HepG2 (cell line): Measurements from ENCODE around the gene FCN3. TPM values are rescaled to one million over a fixed set of nuclear protein-coding genes. Genes with fewer than 3 reads are reported as not detected.

Experiments
- ATAC-seq: fragments of 200-7000 bp; cut with Tn5 transposase; 3 replicates; pipeline ENCODE4 v1.9.1; 2020; ENCODE audit warnings: mild to moderate bottlenecking, moderate library complexity
- BruUV-seq: library from RNA; stranded (reverse); fragments of 400-500 nt; replicated peaks from 2 replicates; lab custom pipeline; 2021; lab: Mats Ljungman, UMichigan
- CTCF ChIA-PET: fragments of 300-600 bp; formaldehyde crosslinking; extraction: SDS; loops from one replicate; lab custom pipeline; 2021; ENCODE audit warnings: low total read pairs, inconsistent platforms, low intra/inter-chr PET ratio; lab: Yijun Ruan, JAX
- POLR2A ChIA-PET: fragments of 350-600 bp; sonication (Branson Sonifier 250); formaldehyde crosslinking; loops from one replicate; lab custom pipeline; 2020; ENCODE audit warnings: antibody characterized with exemption, inconsistent platforms; lab: Yijun Ruan, JAX
- DNase-seq: peaks from one replicate; pipeline ENCODE4 v3.0.0-alpha.2; 2015; ENCODE audit warnings: low spot score
- FAIRE-seq: peaks from 3 replicates; lab custom pipeline; 2011; peaks lifted over from hg19 to GRCh38; lab: Jason Lieb, UNC
- H2AFZ ChIP-seq: one replicate; pipeline ENCODE4 v1.6.1; 2011; ENCODE audit warnings: low read length, inconsistent platforms
- H3K27ac ChIP-seq: fragments of 300-600 bp; 3 replicates; pipeline ENCODE4 v1.8.0; 2011; ENCODE audit warnings: mixed run types, mild to moderate bottlenecking, mixed read lengths, low read length, inconsistent platforms; ENCODE audit not compliant: insufficient read depth; ENCODE audit errors: extremely low read length
- H3K27me3 ChIP-seq, 2 experiments: fragments of 200-600 bp in 1 of 2; 2 replicates in 1 of 2; 3 replicates in 1 of 2; pipeline versions ENCODE4 v1.6.0 to v1.8.0; 2011; ENCODE audit warnings: low read length in 2 of 2, mild to moderate bottlenecking in 2 of 2, moderate library complexity in 2 of 2, inconsistent platforms in 1 of 2; ENCODE audit not compliant: insufficient read depth in 2 of 2, control insufficient read depth in 1 of 2
- H3K36me3 ChIP-seq, 2 experiments: fragments of 200-600 bp in 1 of 2; replicated peaks in 1 of 2; 2 replicates in 1 of 2; 3 replicates in 1 of 2; pipeline versions ENCODE4 v1.5.1 to v1.8.0; 2011; ENCODE audit warnings: low read length in 2 of 2, inconsistent platforms in 1 of 2; ENCODE audit not compliant: insufficient read depth in 2 of 2, control insufficient read depth in 1 of 2
- H3K4me1 ChIP-seq: 2 replicates; pipeline ENCODE4 v1.5.1; 2012; ENCODE audit warnings: low read length, inconsistent platforms; ENCODE audit not compliant: insufficient read depth
- H3K4me2 ChIP-seq: 2 replicates; pipeline ENCODE4 v1.6.0; 2011; ENCODE audit warnings: low read depth, low read length, inconsistent platforms
- H3K4me3 ChIP-seq, 3 experiments: fragments of 200-600 bp in 1 of 3; sonication (generic), shearing (Covaris generic) in 1 of 3; replicated peaks in 1 of 3; 2 replicates each; pipeline ENCODE4 v1.5.1; 2011 to 2016; ENCODE audit warnings: low read length in 3 of 3, inconsistent platforms in 2 of 3, low read depth in 2 of 3, mild to moderate bottlenecking in 2 of 3, control low read depth in 1 of 3, mixed read lengths in 1 of 3; ENCODE audit not compliant: insufficient read depth in 1 of 3
- H3K79me2 ChIP-seq: one replicate; pipeline ENCODE4 v1.6.1; 2011; ENCODE audit warnings: low read length, inconsistent platforms; ENCODE audit not compliant: insufficient read depth
- H3K9ac ChIP-seq: 2 replicates; pipeline ENCODE4 v1.6.0; 2011; ENCODE audit warnings: mild to moderate bottlenecking, low read depth, low read length, inconsistent platforms; ENCODE audit not compliant: insufficient read depth
- H3K9me3 ChIP-seq: 2 replicates; pipeline ENCODE4 v1.5.1; 2012; ENCODE audit warnings: mild to moderate bottlenecking, low read length
- H4K20me1 ChIP-seq: 2 replicates; pipeline ENCODE4 v1.6.0; 2011; ENCODE audit warnings: inconsistent platforms, mild to moderate bottlenecking, low read length, moderate library complexity; ENCODE audit not compliant: insufficient read depth
- CEBPB ChIP-seq: IDR thresholded peaks from 2 replicates; pipeline ENCODE4 v1.6.1; 2011; ENCODE audit warnings: low read depth, low read length, improper control_type of control experiment, borderline replicate concordance
- CEBPG ChIP-seq: IDR thresholded peaks from 2 replicates; pipeline ENCODE4 v1.6.1; 2016
- SMARCE1 ChIP-seq: fragments of 450-650 bp; IDR thresholded peaks from 2 replicates; pipeline ENCODE4 v1.6.1; 2017; ENCODE audit warnings: borderline replicate concordance
- ZBTB21 ChIP-seq: sonication (generic); formaldehyde crosslinking; IDR thresholded peaks from 2 replicates; pipeline ENCODE4 v1.4.0; 2020; ENCODE audit warnings: missing genetic modification reagents
- ZNF503 ChIP-seq: sonication (generic); formaldehyde crosslinking; IDR thresholded peaks from 2 replicates; pipeline ENCODE4 v1.4.0; 2020; ENCODE audit warnings: missing genetic modification reagents
- ZNF747 ChIP-seq: sonication (generic); formaldehyde crosslinking; IDR thresholded peaks from 2 replicates; pipeline ENCODE4 v1.8.1; 2023; ENCODE audit warnings: missing genetic modification reagents, mild to moderate bottlenecking, borderline replicate concordance
- ZNF770 ChIP-seq: sonication (generic); formaldehyde crosslinking; IDR thresholded peaks from 2 replicates; pipeline ENCODE4 v1.5.0; 2020; ENCODE audit warnings: mild to moderate bottlenecking, missing genetic modification reagents
- WGBS: methylation state at CpG from one replicate; pipeline ENCODE4 v1.1.6; 2017; ENCODE audit warnings: low lambda C conversion rate; 5-methylcytosine and 5-hydroxymethylcytosine counted together
- in situ Hi-C: cut with HindIII; loops from 2 replicates; pipeline ENCODE4 v1.10.0; 2017; ENCODE audit warnings: low pct_unique_long_range_greater_than_20kb; ENCODE audit not compliant: extremely low pct_ligation_motif_present
- intact Hi-C: fragments of 100-400 bp; cut with micrococcal nuclease; formaldehyde crosslinking; loops from one replicate; pipeline ENCODE4 v1.10.0; 2022; ENCODE audit not compliant: unreplicated experiment
- polyA plus RNA-seq, 8 experiments: library from polyadenylated mRNA; depleted of rRNA in 3 of 8; stranded (reverse) in 7 of 8; unstranded in 1 of 8; fragments of >200 nt; fragmentation: Illumina TruSeq in 4 of 8; extraction: Trizol in 4 of 8; gene quantifications; 2 replicates each; pipeline versions ENCODE4 v1.2.1 to v1.2.3, GENCODE V29; 2011 to 2016; ENCODE audit warnings: low read depth in 4 of 8, missing spikeins in 1 of 8, mixed read lengths in 1 of 8; ENCODE audit not compliant: insufficient read depth in 1 of 8
- total RNA-seq, 5 experiments: library from RNA; depleted of rRNA; stranded (reverse); fragments of >200 nt; fragmentation: Illumina TruSeq; extraction: Trizol; gene quantifications; 2 replicates each; pipeline ENCODE4 v1.2.3, GENCODE V29; 2016; ENCODE audit warnings: low read depth in 1 of 5

The FCN3 gene
- total and polyA plus RNA-seq, 2 of the 13 experiments (the other 11 are each of a cell fraction or from before 2014, with no cell fraction given): not detected

GRCh38 chr1:27339213-27339612, 35.4 kb downstream of the FCN3 start:
- POLR2A ChIA-PET: interaction anchor here (1.6 kb wide), 1 partner anchor 12 kb away, joined by 5 read pairs; no protein-coding TSS in a partner anchor
- peaks cover 20% of the 10 kb centered on the region for H3K4me1 ChIP-seq
- H3K9me3 ChIP-seq: no peaks in the 10 kb centered on the region
- H3K4me3 ChIP-seq: no peak overlapping the region
- intact Hi-C loops: no loop called here
- BruUV-seq: no TSS peak
- ATAC-seq (no peak), DNase-seq (no peak), FAIRE-seq (no peak)
- WGBS: 33% methylated on average over 5 of the region's 5 CpGs
- H3K4me2 ChIP-seq: no peak overlapping the region
- CTCF ChIA-PET: no interaction called here
- TF ChIP-seq ZNF503 (CRISPR knock-in tag) (no peak), CEBPG (CRISPR knock-in tag) (peak; percentile 54), ZBTB21 (CRISPR knock-in tag) (no peak), CEBPB (peak; percentile 67), SMARCE1 (no peak), ZNF770 (peak; percentile 90), ZNF747 (no peak)
- no peak overlapping the region for H2AFZ ChIP-seq
- no peaks in the 10 kb centered on the region; a peak in 1 of 5 replicates for H3K27me3 ChIP-seq
- no peak overlapping the region for H3K27ac ChIP-seq
- H3K79me2 ChIP-seq: no peaks in the 10 kb centered on the region
- no peak overlapping the region for H3K9ac ChIP-seq
- in situ Hi-C loops: no loop called here
- no peaks in the 10 kb centered on the region for H4K20me1 ChIP-seq
- peaks cover 13 to 15% of the 10 kb centered on the region in 2 experiments; a peak in 4 of 5 replicates for H3K36me3 ChIP-seq
